ENCODE results near the gene ANKRD12.
"Not testable (repeated sequence)": the region's sequence is repeated elsewhere in the genome, so short reads cannot be mapped to it uniquely, and the experiment has no call there.

ANKRD12 gene

GRCh38 chr18:9160014-9160413 is 23.4 kb downstream of the ANKRD12 start:
- Histone ChIP-seq H3K4me3 (ENCODE audit: low read length, poor library complexity, severe bottlenecking) (no peak overlapping the region), H3K36me3 (ENCODE audit: insufficient read depth, low read length) (no peaks in the 10 kb centered on the region), H3F3A (ENCODE audit: low read depth) (no peaks in the 10 kb centered on the region), H3K9me3 (ENCODE audit: insufficient read depth, low read depth, low read length) (0 out of 2 replicates have a peak, but pooled peaks cover 4% of the 10 kb centered on the region), H3K4me1 (ENCODE audit: insufficient read depth, low read length, poor library complexity, severe bottlenecking) (peaks cover 4% of the 10 kb centered on the region), H3K9me2 (replicated peaks; ENCODE audit: low read depth, low read length) (no peaks in the 10 kb centered on the region), H3K4me2 (ENCODE audit: low read depth, low read length, poor library complexity, severe bottlenecking) (no peak overlapping the region), H3K9ac (ENCODE audit: low read depth, low read length, poor library complexity, severe bottlenecking) (no peak overlapping the region), H4K20me1 (ENCODE audit: insufficient read depth, low read length, poor library complexity, severe bottlenecking) (peaks cover 17% of the 10 kb centered on the region), H2AFZ (ENCODE audit: low read length) (no peak overlapping the region), H3K79me2 (ENCODE audit: insufficient read depth, low read length) (peaks cover 81% of the 10 kb centered on the region), H3K27me3 (ENCODE audit: insufficient read depth, low read length, poor library complexity, severe bottlenecking) (no peaks in the 10 kb centered on the region)
- TF ChIP-seq EZH2phosphoT487 (IDR thresholded peaks at IDR 0.05; ENCODE audit: borderline replicate concordance) (no peak), CTCF (conservative IDR thresholded peaks at IDR 0.05; ENCODE audit: low read length) (no peak)

- H3K9me3 ChIP-seq (ENCODE audit: insufficient read depth, low read depth, low read length), result not testable (repeated sequence)
- H4K20me1 ChIP-seq (ENCODE audit: insufficient read depth, low read length, poor library complexity, severe bottlenecking), result peaks cover 11% of the 10 kb centered on the region
Observed at GRCh38 chr18:9162663-9163062, 26.1 kb downstream of the ANKRD12 start.

GRCh38 chr18:9164149-9164548 is 27.6 kb downstream of the ANKRD12 start:
- H3K79me2 ChIP-seq (ENCODE audit: insufficient read depth, low read length), result peaks cover 47% of the 10 kb centered on the region; the same call in 1 of the 2 replicates

More at GRCh38 chr18:9162663-9163062, 26.1 kb downstream of the ANKRD12 start:
- not testable (repeated sequence) for H3K4me1 ChIP-seq (ENCODE audit: insufficient read depth, low read length, poor library complexity, severe bottlenecking); H3K4me3 ChIP-seq (ENCODE audit: low read length, poor library complexity, severe bottlenecking); H3K4me2 ChIP-seq (ENCODE audit: low read depth, low read length, poor library complexity, severe bottlenecking); H3K9ac ChIP-seq (ENCODE audit: low read depth, low read length, poor library complexity, severe bottlenecking); H3K9me2 ChIP-seq (replicated peaks; ENCODE audit: low read depth, low read length); H3K27me3 ChIP-seq (ENCODE audit: insufficient read depth, low read length, poor library complexity, severe bottlenecking); H2AFZ ChIP-seq (ENCODE audit: low read length); H3F3A ChIP-seq (ENCODE audit: low read depth); H3K36me3 ChIP-seq (ENCODE audit: insufficient read depth, low read length)
- H3K79me2 ChIP-seq (ENCODE audit: insufficient read depth, low read length), result peaks cover 60% of the 10 kb centered on the region; the same call in 1 of the 2 replicates

GRCh38 chr18:9165883-9166282 is 29.3 kb downstream of the ANKRD12 start:
- not testable (repeated sequence) for H3K9me3 ChIP-seq (ENCODE audit: insufficient read depth, low read depth, low read length); H2AFZ ChIP-seq (ENCODE audit: low read length); H4K20me1 ChIP-seq (ENCODE audit: insufficient read depth, low read length, poor library complexity, severe bottlenecking); H3F3A ChIP-seq (ENCODE audit: low read depth); H3K4me2 ChIP-seq (ENCODE audit: low read depth, low read length, poor library complexity, severe bottlenecking); H3K27me3 ChIP-seq (ENCODE audit: insufficient read depth, low read length, poor library complexity, severe bottlenecking); H3K36me3 ChIP-seq (ENCODE audit: insufficient read depth, low read length); H3K4me3 ChIP-seq (ENCODE audit: low read length, poor library complexity, severe bottlenecking); H3K9me2 ChIP-seq (replicated peaks; ENCODE audit: low read depth, low read length); H3K9ac ChIP-seq (ENCODE audit: low read depth, low read length, poor library complexity, severe bottlenecking); H3K4me1 ChIP-seq (ENCODE audit: insufficient read depth, low read length, poor library complexity, severe bottlenecking)
- H3K79me2 ChIP-seq (ENCODE audit: insufficient read depth, low read length), result peaks cover 37% of the 10 kb centered on the region; the same call in 1 of the 2 replicates

More at GRCh38 chr18:9164149-9164548, 27.6 kb downstream of the ANKRD12 start:
- H4K20me1 ChIP-seq (ENCODE audit: insufficient read depth, low read length, poor library complexity, severe bottlenecking); H3K4me3 ChIP-seq (ENCODE audit: low read length, poor library complexity, severe bottlenecking); H3K27me3 ChIP-seq (ENCODE audit: insufficient read depth, low read length, poor library complexity, severe bottlenecking); H3F3A ChIP-seq (ENCODE audit: low read depth); H3K4me2 ChIP-seq (ENCODE audit: low read depth, low read length, poor library complexity, severe bottlenecking); H3K9me2 ChIP-seq (replicated peaks; ENCODE audit: low read depth, low read length); H3K4me1 ChIP-seq (ENCODE audit: insufficient read depth, low read length, poor library complexity, severe bottlenecking); H3K36me3 ChIP-seq (ENCODE audit: insufficient read depth, low read length); H3K9me3 ChIP-seq (ENCODE audit: insufficient read depth, low read depth, low read length); H3K9ac ChIP-seq (ENCODE audit: low read depth, low read length, poor library complexity, severe bottlenecking); H2AFZ ChIP-seq (ENCODE audit: low read length): not testable (repeated sequence)

DNA sequence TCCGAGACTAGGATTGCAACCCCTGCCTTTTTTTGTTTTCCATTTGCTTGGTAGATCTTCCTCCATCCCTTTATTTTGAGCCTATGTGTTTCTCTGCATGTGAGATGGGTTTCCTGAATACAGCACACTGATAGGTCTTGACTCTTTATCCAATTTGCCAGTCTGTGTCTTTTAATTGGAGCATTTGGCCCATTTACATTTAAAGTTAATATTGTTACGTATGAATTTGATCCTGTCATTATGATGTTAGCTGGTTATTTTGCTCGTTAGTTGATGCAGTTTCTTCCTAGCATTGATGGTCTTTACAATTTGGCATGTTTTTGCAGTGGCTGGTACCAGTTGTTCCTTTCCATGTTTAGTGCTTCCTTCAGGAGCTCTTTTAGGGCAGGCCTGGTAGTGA is 32.9 kb downstream of the ANKRD12 start:
- H3K4me1 ChIP-seq (ENCODE audit: insufficient read depth, low read length, poor library complexity, severe bottlenecking); H3K36me3 ChIP-seq (ENCODE audit: insufficient read depth, low read length); H3K27me3 ChIP-seq (ENCODE audit: insufficient read depth, low read length, poor library complexity, severe bottlenecking); H3K9ac ChIP-seq (ENCODE audit: low read depth, low read length, poor library complexity, severe bottlenecking); H3K4me3 ChIP-seq (ENCODE audit: low read length, poor library complexity, severe bottlenecking); H4K20me1 ChIP-seq (ENCODE audit: insufficient read depth, low read length, poor library complexity, severe bottlenecking); H3K9me3 ChIP-seq (ENCODE audit: insufficient read depth, low read depth, low read length); H2AFZ ChIP-seq (ENCODE audit: low read length); H3K4me2 ChIP-seq (ENCODE audit: low read depth, low read length, poor library complexity, severe bottlenecking); H3K9me2 ChIP-seq (replicated peaks; ENCODE audit: low read depth, low read length); H3F3A ChIP-seq (ENCODE audit: low read depth): not testable (repeated sequence)
- H3K79me2 ChIP-seq (ENCODE audit: insufficient read depth, low read length), result peaks cover 40% of the 10 kb centered on the region

DNA sequence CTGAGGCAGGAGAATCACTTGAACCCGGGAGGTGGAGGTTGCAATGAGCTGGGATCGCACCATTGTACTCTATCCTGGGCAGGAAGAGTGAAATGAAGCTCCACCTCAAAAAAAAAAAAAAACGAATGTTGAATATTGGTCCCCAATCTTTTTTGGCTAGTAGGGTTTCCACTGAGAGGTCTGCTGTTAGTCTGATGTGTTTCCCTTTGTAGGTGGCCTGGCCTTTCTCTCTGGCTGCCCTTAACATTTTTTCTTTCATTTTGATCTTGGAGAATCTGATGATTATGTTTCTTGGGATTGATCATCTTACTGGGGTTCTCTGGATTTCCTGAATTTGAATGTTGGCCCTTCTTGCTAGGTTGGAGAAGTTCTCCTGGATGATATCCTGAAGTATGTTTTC is 35.3 kb downstream of the ANKRD12 start:
- peaks cover 43% of the 10 kb centered on the region for H3K79me2 ChIP-seq (ENCODE audit: insufficient read depth, low read length)
- H4K20me1 ChIP-seq (ENCODE audit: insufficient read depth, low read length, poor library complexity, severe bottlenecking), result not testable (repeated sequence)

More for the DNA sequence above, 35.3 kb downstream of the ANKRD12 start:
- H3K36me3 ChIP-seq (ENCODE audit: insufficient read depth, low read length); H3K4me3 ChIP-seq (ENCODE audit: low read length, poor library complexity, severe bottlenecking); H3K4me1 ChIP-seq (ENCODE audit: insufficient read depth, low read length, poor library complexity, severe bottlenecking); H3F3A ChIP-seq (ENCODE audit: low read depth); H3K9me3 ChIP-seq (ENCODE audit: insufficient read depth, low read depth, low read length); H2AFZ ChIP-seq (ENCODE audit: low read length); H3K9ac ChIP-seq (ENCODE audit: low read depth, low read length, poor library complexity, severe bottlenecking); H3K4me2 ChIP-seq (ENCODE audit: low read depth, low read length, poor library complexity, severe bottlenecking); H3K9me2 ChIP-seq (replicated peaks; ENCODE audit: low read depth, low read length); H3K27me3 ChIP-seq (ENCODE audit: insufficient read depth, low read length, poor library complexity, severe bottlenecking): not testable (repeated sequence)

All from Loucy (cell line).